GM18867 (cell line): ENCODE results near the gene DUSP22.
A peak's percentile ranks its signal among the peaks of the same experiment; 100 is the strongest.

ENCODE experiments used
- ATAC-seq: cut with Tn5 transposase; IDR thresholded peaks from one replicate; pipeline ENCODE4 v1.9.1; 2021; ENCODE audit warnings: mild to moderate bottlenecking, moderate library complexity; ENCODE audit not compliant: unreplicated experiment

Gene DUSP22

GRCh38 chr6:296151-297122 lies 4.2 kb downstream of the DUSP22 start:
- no peak for ATAC-seq

- ATAC-seq = no peak
Measured at GRCh38 chr6:297571-298232, 5.4 kb downstream of the DUSP22 start.

GRCh38 chr6:298233-299103 lies 6.2 kb downstream of the DUSP22 start:
- ATAC-seq = no peak

- ATAC-seq = no peak
Measured at GRCh38 chr6:299104-299980, 7.1 kb downstream of the DUSP22 start.

GRCh38 chr6:300026-300425 lies 7.7 kb downstream of the DUSP22 start:
- ATAC-seq = no peak

- ATAC-seq = no peak
Measured at GRCh38 chr6:300494-301198, 8.4 kb downstream of the DUSP22 start.

GRCh38 chr6:301526-301925 lies 9.2 kb downstream of the DUSP22 start:
- ATAC-seq = no peak

GRCh38 chr6:301929-302705 lies 9.8 kb downstream of the DUSP22 start:
- ATAC-seq = no peak

- ATAC-seq = no peak
Measured at GRCh38 chr6:302760-303159, 10.5 kb downstream of the DUSP22 start.

- no peak for ATAC-seq
Measured at GRCh38 chr6:303263-303662, 11.0 kb downstream of the DUSP22 start.

- no peak for ATAC-seq
Measured at GRCh38 chr6:303948-304558, 11.8 kb downstream of the DUSP22 start.

- no peak for ATAC-seq
Measured at GRCh38 chr6:304833-305370, 12.6 kb downstream of the DUSP22 start.

- ATAC-seq = peak; percentile 78
Measured at GRCh38 chr6:305371-306206, 13.3 kb downstream of the DUSP22 start.

GRCh38 chr6:306641-307061 lies 14.4 kb downstream of the DUSP22 start:
- ATAC-seq = no peak

GRCh38 chr6:307065-307814 lies 15.0 kb downstream of the DUSP22 start:
- ATAC-seq = no peak

- no peak for ATAC-seq
Measured at GRCh38 chr6:307874-308273, 15.6 kb downstream of the DUSP22 start.
